HPDE6-E6E7 (cell line): ENCODE measurements around the gene PDSS1.

ENCODE experiments used
- DNase-seq: peaks from one replicate; pipeline ENCODE4 v3.0.0; 2011; ENCODE audit warnings: missing footprints; ENCODE audit errors: extremely low spot score

The PDSS1 gene

DNA sequence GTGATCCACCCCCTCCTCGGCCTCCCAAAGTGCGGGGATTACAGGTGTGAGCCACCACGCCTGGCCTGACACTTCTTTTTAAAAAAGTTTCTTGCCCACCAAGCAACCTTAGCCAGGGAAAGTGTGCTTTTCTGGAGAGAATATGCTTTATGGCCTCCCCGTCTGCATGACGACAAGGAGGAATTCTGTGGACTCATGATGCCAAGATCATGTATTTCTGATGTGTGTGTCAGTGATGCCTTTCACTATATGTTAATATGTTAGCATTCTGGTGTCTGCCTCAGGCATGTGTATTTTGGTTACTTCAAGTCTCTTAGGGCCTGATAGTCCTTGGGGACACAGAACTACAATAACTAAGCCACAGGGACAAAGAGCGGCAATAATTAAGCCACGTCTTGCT lies 2.1 kb downstream of the PDSS1 start:
- no peak for DNase-seq

GRCh38 chr10:26700884-26701630 lies 3.6 kb downstream of the PDSS1 start:
- no peak for DNase-seq

DNA sequence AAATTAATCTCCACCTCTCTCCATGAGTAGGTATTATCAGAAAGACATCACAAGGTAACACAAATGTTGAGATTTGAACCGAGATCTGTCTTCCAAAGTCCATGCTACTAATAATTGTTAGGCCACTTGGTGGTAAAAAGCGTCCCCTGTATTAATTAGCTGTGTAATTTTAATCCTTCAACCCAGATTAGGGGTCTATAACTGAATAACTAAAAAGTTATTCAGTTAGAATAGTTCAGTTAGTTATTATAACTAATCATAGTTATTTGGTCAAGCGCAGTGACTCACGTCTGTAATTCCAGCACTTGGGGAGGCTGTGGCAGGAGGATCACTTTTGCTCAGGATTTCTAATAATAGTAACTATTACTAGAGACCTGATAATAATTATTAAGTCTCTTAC lies 5.6 kb downstream of the PDSS1 start:
- no peak for DNase-seq

- no peak for DNase-seq
Measured at GRCh38 chr10:26703974-26704373, 6.5 kb downstream of the PDSS1 start.

DNA sequence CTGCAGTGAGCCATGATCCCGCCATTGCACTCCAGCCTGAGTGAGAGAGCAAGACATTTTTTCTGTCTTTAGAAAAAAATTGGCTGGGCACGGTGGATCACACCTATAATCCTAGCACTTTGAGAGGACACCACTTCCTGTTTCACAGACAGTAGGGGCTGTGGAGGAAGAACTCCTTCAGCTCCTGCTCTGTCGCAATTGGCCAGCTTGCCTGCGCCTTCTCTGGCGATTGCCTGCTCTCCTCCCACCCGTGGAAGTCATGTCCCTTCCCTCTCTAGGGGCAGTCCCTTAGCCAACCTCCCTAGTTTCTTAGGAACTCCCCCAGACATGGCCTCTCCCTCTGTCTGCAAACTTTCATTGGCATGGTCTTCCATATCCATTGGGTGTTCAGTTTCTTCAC lies 8.7 kb downstream of the PDSS1 start:
- no peak for DNase-seq

- no peak for DNase-seq
Measured at GRCh38 chr10:26706936-26707335, 9.4 kb downstream of the PDSS1 start.

- DNase-seq, result no peak
Measured at GRCh38 chr10:26711324-26711723, 13.8 kb downstream of the PDSS1 start.

DNA sequence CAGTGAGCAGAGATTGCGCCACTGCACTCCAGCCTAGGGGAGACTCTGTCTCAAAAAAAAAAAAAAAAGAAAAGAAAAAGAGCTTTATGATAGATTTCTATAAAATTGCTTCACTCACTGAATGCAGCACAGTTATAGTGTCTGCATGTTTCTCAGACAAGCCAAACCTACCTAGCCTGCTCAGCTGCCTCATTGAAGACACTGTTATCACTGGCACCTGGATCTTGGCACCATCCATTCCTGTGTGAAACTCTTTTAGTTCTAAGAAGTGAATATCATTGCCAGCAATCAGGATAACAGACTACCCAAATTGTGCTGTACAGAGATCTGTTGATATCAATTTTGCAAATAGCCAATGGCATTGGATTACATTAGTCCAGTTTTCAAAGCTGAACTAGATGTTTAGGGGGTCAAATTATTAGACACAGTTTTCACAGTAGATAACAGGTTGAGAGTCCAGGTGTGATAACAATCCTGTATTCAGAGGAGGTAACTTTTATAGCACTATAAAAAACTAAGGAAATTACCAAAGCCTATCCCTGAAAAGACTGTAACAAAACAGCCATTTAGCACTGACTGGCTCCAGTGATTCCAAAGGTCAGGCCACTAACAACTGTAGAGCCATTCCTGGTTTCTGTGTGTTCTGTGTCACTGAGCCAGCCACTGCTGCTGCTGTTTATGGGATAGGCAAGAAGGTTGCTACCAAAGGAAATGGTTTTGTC lies 17.1 kb downstream of the PDSS1 start:
- no peak for DNase-seq

GRCh38 chr10:26715137-26715487 lies 17.6 kb downstream of the PDSS1 start:
- DNase-seq, result no peak

DNA sequence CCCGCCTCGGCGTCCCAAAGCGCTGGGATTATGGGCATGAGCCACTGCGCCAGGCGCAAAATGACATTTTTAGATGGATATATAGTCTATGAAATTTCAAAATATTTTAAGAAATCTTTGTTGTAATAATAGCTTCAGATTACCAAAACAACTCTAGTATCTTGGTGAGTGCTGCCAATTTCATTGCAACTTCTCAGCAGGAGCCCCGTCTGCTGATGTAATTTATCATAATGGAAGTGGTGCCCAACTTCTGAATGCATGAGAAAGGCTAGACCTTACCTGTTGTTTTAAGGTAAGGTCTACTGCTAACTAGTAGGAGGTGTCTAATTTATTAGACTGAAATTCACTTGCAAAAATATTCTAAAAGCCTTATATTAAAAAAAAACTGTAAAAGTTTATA lies 20.0 kb downstream of the PDSS1 start:
- DNase-seq, result no peak

GRCh38 chr10:26721561-26721960 lies 24.1 kb downstream of the PDSS1 start:
- DNase-seq, result no peak

DNA sequence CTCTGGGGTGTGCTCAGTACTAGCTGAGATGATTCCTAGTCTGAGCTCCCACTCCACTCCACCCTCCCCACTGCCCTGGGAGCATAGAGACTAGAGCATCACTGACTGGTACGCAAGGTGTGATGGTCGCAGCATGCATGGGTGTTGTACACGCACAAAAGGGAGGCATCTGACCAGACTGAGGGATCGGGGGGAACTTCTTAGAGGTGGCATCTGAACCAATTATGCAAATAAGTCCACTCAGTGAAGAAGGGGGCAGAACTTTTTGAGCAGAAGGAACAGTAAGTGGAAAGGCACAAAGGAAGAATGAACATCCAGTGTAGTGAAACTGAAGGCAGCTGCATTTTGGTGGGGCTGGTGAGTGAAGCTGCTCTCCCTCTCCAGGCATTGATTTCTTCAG lies 25.5 kb downstream of the PDSS1 start:
- no peak for DNase-seq

- DNase-seq, result peak; percentile 4
Measured at GRCh38 chr10:26725837-26726727, 28.6 kb downstream of the PDSS1 start.

GRCh38 chr10:26727005-26727404 lies 29.5 kb downstream of the PDSS1 start:
- no peak for DNase-seq

DNA sequence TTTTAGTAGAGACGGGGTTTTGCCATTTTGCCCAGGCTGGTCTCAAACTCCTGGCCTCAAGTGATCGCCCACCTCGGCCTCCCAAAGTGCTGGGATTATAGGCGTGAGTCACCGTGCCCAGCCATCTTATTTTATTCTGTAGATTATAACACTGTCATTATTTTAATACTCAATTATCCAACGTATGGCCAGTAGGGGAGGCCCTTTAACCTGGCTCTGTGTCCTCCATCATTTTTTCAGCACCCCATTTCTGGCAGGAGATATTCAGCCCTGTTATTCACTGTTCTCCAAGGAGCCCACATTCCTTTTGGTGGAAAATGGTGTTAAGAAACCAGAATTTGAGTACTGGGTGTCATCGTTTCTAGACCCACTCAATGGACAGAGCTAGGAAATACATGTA lies 31.5 kb downstream of the PDSS1 start:
- DNase-seq, result no peak

GRCh38 chr10:26729395-26729794 lies 31.9 kb downstream of the PDSS1 start:
- DNase-seq, result no peak

DNA sequence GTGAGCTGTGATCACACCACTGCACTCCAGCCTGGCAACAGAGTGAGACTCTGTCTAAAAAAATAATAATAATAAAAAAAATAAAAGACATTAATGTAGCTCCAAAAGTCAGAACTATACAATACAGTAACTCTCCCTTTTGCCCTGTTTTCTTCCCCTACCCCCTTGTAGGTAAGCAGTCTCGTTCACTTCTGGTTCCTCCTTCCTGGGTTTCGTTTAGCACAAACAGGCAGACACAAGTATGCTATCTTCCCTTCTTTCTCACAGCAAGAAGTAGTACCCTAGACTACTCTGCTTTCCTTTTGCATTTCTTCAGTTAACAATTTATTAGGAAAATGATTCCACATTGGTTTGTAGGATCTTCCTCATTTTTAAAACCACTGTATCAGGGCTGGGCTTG lies 33.1 kb downstream of the PDSS1 start:
- no peak for DNase-seq

DNA sequence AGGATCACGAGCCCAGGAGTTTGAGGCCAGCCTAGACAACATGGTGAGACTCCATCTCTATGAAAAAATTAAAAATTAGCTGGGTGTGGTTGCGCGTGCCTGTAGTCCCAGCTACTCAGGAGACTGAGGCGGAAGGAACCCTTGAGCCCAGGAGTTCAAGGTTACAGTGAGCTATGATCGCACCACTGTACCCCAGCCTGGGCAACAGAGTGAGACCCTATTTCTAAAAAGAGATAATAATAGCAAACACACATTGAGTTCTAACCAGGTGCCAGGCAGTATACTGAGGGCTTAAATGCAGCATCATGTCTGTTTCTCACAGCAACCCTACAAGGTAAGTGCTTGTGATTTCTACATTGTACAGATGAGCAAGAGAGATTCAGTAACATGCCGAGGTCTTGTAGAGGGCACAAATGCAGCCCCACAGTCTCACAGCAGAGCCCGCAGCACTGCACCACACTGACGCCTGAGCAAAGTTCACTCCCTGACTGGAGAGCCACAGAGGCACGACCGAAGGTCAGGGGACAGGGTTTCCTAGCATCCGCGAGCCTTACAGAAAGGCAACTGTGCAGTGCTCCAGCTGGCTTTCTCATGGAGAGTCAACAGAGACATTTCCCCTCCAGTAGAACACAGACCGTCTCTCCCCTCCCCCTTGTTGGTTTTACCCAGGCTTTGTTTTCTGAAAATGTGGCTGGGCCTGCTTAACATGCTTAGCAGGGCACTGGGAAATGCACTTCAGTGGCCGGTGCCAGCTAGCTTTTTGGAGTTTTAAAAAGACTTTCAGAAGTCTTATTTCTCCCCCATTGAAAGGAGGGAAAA lies 36.5 kb downstream of the PDSS1 start:
- DNase-seq, result no peak

DNA sequence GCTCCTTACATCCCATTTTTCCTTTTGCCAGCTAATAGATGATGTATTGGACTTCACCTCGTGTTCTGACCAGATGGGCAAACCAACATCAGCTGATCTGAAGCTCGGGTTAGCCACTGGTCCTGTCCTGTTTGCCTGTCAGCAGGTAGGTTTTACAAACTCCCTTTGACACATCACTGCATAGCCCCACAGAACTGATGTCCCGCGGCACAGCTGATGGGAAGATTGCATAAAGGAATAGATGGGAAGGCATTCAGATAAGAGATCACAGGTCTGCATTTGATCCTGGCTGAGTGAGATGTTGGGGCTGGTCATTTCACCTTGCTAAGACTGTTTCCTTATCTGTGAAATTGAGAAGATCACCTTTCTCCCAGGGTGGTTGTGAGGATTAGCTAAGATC lies 37.9 kb downstream of the PDSS1 start:
- DNase-seq, result no peak

DNA sequence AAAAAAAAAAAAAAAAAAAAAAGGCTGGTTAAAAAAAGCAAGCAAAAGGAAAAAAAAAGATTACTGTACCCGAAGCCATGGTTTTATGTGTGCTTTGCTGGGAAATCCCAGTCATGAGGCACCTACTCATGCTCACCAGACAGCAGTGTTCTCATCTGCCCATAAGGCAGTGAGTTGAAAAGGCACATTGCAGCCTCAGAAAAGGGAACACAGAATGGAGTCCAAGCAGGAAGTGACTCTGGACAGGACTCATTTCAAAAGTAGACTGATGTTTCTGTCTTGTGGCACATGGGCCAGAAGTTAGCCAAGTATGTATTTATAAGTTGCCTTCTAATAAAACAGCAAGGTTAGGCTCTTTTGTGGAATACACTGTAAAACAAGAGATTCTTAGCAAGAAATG lies 40.2 kb downstream of the PDSS1 start:
- DNase-seq, result no peak

- DNase-seq, result no peak
Measured at GRCh38 chr10:26738301-26738911, 40.9 kb downstream of the PDSS1 start.
